NCI-H345 treated with DMSO at 0.1 percent for 48 hours (cell line): ENCODE results near the gene RHEB.
A peak's percentile ranks its signal among the peaks of the same experiment; 100 is the strongest.
"Not testable (repeated sequence)": the region's sequence is repeated elsewhere in the genome, so short reads cannot be mapped to it uniquely, and the experiment has no call there.

ENCODE experiments used
- DNase-seq: peaks from one replicate; lab custom pipeline; 2025; ENCODE audit not compliant: unreplicated experiment; lab: John Stamatoyannopoulos, UW

RHEB gene, protein sequence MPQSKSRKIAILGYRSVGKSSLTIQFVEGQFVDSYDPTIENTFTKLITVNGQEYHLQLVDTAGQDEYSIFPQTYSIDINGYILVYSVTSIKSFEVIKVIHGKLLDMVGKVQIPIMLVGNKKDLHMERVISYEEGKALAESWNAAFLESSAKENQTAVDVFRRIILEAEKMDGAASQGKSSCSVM

DNA sequence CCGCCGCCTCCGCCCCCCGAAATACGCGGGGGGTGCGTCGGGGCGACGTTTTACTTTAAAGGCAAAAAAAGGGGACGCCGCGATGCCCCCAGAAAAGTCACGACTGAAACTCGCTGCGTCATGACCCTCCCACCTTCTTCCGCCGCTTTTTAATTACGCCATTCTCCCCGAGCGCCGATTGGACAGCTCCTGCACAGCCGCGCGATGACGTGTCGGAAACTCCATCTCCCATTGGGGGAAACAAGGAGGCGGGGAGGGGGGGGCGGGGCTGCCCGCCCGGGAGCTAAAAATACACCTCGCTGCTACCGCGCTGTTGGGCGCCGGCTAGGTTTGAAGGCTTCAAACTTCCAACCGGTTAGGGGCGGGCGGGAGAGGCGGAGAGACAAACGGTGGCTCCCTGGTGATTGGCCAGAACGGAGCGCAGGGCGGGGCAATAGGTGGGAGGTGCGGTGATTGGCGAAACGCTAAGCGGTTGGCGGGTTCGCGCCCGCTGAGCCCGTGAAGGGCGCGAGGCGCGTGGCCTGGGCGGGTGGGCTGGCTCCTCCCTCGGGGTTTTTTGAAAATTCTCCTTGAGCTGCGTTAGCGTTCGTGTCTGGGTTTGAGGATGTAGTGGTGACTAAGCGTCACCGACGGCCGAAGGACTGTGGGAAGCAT, at the start of gene RHEB:
TSS of gene RHEB (minus strand) at position 131 of the 654 bp plus-strand sequence. CDS start 384 bp downstream, outside the sequence.
- peak; percentile 94 for DNase-seq

DNA sequence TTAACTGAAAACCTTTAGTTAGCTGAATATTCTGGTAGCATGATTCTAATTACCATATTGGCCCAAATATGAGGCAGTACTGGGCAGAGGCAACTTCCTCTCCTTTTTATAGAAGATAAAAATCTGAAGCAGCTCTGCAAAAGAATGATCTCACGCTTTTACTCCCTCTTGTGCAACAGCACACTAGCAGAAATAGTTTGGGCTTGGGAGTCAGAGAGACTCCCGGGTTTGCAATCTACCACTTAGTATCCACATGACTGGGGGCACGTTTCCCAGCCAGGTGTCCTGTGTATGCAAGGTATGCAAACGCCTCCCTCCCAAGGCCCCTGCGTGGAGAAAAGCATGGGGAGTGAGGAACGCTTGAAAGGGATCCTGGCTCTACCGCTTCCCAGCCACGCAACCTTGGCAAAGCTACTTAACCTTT, 47.2 kb upstream of the RHEB start:
- DNase-seq, result no peak

DNA sequence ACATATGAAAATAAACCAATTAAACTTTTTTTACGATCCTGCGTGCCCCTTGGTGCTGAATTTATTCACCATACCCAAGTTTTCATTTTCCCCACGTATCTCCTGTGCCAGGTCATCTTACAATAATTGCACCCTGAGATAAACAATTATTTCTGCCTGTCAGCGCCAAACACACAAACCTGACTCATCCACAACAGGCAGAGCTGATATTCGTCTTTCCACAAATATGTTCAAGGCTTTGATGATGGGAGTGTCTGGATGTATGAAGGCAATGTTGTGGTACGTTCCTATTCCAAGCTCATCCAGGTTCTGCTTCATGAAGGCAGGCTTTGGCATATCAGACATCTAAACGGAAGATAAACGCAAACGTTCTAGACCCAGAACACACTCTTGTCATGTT, 45.8 kb upstream of the RHEB start:
- no peak for DNase-seq

DNA sequence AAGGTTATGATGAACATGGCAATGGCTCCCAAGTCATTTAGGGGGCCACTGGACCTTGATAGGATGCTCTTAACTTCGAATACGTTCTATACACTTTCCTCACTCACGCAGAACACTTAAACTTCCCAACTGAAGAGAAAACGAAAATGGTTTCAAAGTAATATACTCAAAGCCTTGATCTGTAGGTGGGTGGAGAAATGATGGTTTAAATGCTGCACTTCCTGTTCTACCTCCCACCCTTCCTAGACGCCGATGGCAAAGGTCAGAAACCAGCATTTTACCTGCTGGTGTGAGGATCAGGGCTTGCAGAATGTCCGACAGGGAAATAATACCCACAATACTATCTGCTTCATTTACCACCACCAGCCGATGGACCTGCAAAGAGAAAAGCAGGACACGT, 40.5 kb upstream of the RHEB start:
- no peak for DNase-seq

DNA sequence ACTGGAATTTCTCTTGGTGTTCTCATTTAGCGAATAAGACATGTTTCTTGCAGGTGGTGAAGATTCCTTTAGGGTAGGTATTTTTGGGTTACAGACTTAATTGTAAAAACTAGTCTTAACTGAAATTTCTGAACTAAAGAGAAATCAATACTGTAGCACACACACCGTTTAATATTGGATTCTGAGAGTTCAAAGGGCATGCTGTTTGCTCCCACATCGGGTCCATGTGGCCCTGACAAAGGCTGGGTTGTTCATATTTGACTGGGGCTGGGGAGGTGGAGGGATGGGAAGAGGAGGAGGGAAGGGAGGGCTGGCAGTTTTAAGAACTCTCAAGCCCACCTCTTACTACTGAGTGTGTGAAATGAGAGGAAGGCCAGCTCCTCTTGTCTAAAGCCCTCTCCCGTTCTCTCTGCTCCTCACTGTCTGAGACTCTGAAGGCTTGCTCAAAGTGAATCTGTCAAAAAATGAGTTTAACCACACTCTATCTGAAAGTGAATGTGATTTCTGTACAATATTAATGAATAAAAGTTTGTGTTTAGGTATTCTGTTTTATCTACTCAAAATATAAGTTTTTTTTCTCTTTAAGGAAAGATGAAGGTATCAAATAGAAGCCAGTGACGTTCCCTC, 40.0 kb upstream of the RHEB start:
- no peak for DNase-seq

DNA sequence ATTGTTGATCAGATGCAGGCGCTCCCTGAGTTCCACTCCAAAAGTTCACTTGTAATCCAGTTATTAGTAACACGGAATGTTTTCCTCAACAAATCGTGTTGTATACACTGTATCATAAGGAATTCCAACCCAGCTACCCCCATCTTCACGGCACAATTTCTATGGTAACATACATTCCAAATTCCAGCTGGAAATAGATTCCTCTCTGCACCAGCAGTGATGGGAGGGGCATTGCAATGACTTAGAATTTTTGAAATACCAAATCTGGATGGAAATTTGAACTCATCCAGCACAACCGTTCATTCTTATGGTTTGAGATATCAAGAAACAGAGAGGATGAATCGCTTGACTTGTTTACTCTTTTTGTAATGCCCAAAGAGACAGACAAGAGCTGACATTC, 38.9 kb upstream of the RHEB start:
- DNase-seq, result no peak

DNA sequence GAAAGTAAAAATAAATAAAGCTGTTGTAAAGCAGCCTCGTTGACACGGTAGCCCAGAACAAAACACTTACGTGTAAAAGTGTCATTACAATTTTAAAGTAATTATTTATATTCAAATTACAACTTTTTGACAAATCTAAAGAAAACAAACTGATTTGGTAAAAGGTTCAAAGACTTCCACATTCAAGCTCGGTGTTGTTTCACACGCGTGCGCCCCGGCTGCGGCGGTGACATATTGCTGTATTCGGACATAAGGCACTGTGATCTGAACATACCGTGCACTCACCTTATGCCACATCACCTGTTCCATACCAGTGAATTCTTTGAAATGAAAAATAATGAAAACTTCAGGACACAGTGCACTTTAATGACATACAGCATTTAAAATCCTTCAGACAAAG, 36.9 kb upstream of the RHEB start:
- no peak for DNase-seq

DNA sequence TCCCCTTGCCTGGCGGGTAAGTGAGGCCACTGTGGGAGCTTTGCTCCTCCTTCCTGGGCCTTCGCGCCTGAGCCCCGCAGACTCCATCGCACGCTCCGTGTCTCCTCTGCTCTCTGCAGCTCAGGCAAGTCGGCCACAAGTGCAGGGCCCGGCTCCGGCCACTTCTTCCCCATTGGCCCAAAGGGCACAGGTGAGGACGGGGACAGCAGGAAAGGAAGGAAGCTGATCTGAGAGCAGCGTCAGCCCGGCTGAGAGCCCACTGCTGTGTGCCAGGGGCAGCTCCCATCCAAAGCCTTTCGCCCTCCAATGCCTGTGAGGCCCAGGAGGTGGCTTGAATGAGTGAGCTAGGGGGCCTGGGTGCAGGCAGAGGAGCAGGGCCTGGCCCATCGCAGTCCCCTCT, 33.7 kb upstream of the RHEB start:
- no peak for DNase-seq

DNA sequence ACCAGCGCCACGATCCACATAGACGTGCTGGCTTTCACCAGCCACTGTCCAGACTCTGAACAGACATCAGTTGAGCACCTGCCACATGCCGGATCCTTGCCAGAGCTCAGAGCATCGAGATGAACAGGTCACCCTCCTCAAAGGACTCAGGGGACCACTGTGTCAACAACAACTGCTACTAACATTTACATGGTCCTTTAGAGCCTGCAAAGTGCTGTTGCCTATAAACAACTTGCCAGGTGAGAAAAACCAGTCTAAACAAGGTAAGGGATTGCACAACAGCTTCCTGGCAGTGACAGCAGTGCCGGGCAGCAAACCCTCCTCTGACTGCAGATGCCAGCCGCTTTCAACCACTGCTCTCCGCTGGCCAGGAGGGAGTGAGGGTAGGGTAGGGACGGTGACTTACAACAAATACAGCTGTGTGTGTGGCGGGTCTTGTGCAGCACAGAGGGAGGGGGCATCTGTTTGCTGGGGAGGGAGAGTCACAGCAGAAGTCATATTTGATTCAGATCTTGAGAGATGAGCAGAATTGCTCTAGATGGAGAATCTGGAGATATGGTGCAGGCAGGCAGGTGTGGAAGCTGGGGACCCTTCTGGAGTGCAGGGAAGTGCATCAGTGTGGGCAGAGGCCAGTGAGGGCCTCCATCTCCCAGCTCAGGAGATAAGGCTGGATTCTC, 32.8 kb upstream of the RHEB start:
- peak; percentile 92 for DNase-seq

DNA sequence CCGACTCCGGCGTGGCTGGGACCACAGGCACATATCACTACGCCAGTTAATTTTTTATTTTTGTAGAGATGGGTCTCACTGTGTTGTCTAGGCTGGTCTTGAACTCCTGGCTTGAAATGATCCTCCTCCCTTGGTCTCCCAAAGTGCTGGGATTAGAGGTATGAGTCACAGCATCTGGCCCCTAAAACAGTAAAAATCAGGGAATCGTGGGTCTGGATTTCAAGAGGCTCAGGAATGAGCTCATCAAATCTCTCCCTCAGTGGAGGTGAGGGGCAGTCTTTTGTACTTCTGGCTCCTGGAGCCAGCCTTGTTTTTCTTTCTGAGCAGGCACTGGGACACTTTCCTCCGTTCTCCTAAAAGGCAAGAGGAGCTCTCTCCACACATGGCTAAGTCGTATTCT, 32.1 kb upstream of the RHEB start:
- no peak for DNase-seq

DNA sequence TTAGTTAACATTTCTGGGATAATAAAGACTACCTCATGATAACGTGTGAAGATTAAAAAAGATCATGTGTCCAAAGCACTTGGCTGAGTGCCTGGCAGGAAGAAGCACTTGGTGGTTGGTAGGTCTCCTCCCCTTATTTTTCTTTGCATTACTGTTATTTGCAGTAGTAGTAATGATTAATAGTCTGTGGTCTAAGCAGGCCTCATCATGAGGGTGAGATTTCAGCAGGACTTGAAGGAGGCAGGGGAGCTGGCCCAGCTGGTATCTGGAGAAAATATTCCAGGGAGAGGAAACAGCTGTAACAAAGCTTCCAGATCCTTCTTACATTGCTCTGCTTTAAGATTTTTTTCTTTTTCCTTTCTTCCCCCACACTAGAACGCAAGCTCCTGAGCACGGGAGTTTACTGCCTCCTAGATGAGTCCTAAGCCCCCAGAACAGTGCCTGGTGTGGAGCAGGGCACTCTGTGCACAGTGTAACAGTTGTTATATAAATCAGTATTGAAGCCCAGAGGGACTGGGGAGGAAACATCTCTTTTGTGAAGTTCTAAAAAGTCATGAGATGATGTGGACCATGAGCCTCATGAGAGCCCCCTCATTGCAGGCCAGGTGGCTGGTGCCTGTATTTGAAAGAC, 31.1 kb upstream of the RHEB start:
- no peak for DNase-seq

DNA sequence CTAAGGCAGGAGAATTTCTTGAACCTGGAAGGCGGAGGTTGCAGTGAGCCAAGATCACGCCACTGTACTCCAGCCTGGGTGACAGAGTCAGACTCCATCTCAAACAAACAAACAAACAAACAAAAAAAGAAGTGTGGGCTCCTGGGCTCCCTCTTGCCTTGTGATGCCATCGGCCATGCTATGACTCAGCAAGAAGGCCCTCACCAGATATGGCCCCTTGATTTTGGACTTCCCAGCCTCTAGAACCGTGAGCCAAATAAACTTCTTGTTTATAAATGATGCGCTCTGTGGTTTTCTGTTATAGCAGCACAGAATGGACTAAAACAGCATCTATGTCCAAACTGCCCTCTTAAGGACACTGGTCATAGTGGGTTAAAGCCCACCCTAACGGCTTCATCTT, 29.9 kb upstream of the RHEB start:
- DNase-seq, result no peak

DNA sequence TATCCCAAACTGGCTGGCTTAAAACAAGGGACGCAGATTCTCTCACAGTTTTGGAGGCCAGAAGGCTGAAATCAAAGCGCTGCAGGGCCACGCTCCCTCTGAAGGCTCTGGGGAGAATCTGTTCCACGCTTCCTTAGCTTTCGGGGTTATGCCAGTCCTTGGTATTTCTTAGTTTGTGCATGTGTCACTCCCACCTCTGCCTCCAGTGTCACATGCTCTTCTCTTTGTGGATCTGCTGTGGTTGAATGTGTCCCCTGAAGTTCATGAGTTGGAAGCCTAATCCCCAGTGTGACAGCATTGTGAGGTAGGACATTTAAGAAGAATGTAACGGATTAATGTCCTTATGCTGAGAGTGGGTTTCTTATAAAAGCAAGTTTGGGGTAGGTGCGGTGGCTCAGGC, 29.4 kb upstream of the RHEB start:
- DNase-seq, result no peak

DNA sequence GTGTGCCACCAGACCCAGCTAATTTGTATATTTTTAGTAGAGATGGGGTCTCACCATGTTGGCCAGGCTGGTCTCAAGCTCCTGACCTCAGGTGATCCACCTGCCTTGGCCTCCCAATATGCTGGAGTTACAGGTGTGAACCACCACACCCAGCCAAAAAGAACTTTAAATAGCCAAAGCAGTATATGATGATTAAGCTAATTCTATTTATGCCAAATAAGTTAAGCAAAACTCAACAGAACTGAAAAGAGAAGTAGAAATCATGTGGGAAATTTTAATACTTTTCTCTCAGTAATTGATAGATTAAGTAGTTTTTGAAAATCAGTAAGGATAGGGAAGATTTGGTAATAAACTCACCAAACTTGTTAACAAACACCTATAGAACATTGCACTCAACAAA, 24.5 kb upstream of the RHEB start:
- no peak for DNase-seq

DNA sequence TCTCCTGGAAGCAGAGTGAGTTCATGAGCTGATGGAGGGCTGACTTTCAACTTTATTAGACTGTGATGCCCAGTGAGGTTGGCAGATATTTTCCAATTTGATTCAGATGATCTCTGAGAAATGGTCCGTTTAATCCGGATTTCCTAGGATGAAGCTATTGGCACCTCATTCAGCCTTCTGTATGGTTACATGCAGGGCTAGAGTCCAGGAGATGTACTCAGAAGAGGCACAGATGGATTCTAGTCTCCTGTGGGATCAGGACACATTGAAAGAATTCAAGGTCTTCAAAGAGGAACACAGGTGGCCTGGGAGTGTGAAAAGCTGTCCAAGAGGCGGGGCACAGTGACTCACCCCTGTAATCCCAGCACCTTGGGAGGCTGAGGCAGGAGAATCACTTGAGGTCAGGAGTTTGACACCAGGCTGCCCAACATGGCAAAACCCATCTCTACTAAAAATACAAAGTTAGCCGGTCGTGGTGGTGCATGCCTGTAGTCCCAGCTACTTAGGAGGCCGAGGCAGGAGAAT, 23.0 kb upstream of the RHEB start:
- DNase-seq, result no peak

DNA sequence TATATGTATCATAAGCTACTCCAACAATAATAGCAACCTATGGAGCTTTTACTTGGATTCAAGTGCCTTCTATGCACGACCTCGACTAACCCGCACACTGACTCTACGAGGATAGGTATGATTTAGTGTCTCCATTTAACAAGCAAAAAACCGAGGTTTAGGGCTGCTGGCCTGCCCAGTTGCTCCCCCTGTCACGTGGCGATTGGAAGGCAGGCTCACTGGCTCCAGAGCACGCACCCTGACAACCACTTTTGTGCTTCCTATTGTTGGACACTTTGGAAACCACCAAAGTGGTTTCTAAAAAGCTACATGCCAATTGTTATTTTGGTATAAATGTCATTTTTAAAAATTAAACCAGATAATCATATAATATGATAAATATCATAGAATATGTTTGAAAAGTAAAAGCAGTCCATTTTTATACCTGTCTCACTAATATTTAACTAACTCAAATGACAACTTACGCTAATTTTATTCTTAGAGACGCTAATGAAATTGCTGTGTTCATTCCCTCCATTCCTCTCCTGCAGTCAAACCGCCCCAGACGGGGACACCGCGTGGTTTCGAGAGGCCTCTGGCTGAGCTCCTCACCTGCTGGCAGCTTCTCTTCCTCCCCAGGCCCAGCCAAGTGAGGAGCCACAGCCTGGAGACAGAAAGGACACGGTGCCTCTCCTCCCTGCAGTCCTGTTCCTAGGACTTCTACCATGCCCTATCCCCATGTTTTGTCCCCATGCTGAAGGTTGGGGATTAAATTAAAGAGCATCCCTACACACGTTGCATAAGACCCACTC, 22.2 kb upstream of the RHEB start:
- DNase-seq, result no peak

DNA sequence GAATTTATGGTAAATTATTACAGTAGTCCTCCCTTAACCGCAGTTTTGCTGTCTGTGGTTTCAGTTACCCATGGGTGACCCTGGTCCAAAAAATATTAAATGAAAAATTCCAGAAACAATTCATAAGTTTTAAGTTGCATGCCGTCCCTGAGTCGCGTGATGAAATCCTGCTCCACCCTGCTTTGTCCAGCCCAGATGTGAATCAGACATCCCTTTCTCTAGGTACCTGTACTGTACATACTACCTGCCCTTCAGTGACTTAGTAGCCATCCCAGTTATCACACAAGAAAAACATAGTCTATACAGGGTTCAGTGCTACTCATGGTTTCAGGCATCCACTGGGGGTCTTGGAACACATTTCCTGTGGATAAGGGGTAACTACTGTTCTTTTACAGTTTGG, 20.5 kb upstream of the RHEB start:
- DNase-seq, result no peak

DNA sequence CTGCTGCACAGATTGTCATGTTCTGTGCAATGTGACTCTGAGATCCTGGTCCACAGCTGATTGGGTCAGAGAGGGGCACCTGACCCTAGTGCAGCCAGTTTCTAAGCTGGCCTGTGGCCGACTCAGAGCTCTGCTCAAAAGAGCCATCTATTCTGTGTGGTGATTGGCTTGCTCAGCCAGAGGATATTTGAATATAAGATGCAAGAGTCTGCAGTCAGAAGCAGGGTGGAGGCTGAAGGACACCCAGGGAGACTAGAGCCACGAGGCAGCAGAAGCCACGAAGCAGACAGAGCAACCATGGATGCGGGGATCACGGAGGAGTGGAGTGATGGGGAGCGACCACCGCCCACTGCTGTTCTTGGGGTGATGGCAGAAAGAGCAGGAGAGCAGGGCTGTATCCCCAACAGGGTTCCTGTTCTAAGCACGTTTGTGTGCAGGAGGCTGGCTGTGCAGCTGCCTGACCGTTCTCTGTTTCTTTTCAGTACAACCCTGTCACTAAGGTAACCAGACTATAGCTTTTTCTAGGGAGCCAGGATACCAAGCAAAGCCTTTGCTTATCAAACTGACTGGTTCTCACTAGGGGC, 19.5 kb upstream of the RHEB start:
- no peak for DNase-seq

DNA sequence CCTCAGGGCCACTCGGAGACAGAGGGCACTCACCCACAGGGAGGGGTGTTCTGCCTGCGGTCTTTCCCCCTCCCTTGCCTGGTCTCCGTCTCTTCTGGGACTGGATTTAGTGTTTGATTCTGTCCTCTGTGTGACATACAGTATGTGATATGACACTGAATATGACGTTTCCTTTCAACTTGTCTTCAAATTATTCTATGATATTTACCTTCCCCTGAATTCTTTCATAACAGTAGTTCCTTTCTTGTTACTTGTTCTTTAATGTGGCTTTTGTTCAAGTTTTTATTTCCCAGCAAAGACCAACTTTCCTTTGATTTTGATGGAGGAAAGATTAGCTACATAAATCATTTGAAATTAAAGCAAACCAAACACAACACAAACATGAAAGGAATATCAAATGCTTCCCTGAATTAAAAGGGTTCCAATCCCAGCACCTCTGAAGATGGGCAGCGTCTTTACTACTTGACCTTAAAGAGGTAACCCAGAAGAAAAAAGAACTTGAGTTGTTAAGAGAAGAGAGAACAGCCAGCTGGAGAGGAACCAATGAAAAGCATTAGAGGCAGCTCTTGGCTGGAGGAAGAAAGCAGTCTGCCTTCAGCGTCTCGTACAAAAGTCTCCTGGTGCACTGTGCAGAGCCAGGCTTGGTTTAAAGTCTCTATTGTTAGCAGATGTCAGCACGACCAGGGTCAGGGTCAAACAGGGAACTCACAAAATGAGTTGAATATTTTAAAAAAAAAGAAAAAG, 18.3 kb upstream of the RHEB start:
- DNase-seq, result no peak

DNA sequence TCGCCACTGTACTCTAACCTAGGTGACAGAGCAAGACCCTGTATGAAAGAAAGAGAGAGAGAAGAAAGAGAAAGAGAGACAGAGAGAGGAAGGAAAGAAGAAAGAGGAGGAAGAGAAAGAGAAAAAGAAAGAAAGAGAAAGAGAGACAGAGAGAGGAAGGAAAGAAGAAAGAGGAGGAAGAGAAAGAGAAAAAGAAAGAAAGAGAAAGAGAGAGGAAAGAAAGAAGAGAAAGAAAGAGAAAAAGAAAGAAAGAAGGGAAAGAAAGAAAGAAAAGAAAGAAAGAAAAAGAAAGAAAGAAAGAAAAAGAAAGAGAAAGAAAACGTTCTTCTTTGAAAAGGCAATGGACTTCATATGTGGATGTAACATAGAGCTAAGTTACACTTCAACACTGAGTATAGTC, 16.5 kb upstream of the RHEB start:
- DNase-seq, result not testable (repeated sequence)
